HG03097 (cell line): ENCODE results near the gene JUN.
"Not testable (repeated sequence)": the region's sequence is repeated elsewhere in the genome, so short reads cannot be mapped to it uniquely, and the experiment has no call there.

Source experiments
- ATAC-seq: cut with Tn5 transposase; IDR thresholded peaks from one replicate; pipeline ENCODE4 v1.9.1; 2021; ENCODE audit not compliant: unreplicated experiment, low FRiP score

JUN gene

GRCh38 chr1:58809325-58810010 lies 25.6 kb upstream of the JUN start:
- ATAC-seq, result no peak

GRCh38 chr1:58808077-58808476 lies 24.2 kb upstream of the JUN start:
- no peak for ATAC-seq

- peak; percentile 64 for ATAC-seq
Measured at GRCh38 chr1:58805716-58806571, 22.1 kb upstream of the JUN start.

DNA sequence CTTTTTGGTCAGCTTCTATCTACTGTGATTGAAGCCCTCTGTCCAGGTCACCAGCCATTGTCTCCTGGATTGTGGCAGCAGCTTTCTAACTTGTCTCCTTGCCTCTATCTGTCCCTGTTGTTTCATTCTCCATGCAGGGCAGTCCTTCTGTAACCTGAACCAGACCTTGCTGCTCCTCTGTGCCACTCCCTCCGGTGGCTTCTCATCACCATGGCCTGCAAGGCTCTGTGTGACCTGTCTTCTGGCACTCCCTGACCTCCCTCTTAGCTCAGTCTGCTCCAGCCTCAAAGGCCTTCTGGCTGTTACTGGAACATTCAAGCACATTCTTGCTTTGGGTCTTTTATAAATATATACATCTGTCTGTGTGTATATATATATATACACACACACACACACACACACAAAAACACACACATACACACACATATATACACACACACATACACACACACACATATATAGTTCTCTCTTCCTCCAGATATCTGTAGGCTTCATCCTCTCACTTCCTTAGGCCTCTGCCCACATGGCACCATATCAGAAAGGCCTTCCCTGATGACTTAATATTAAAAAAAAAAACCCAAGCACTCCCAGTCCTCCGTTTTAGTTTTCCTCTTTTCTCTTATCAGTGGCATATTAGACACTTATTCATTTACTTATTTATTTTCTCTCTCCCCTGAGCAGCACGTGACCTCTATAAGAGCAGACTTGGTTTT lies 21.2 kb upstream of the JUN start:
- ATAC-seq, result peak; percentile 0

GRCh38 chr1:58803858-58804257 lies 20.0 kb upstream of the JUN start:
- no peak for ATAC-seq

GRCh38 chr1:58802640-58803399 lies 19.0 kb upstream of the JUN start:
- ATAC-seq, result no peak

GRCh38 chr1:58801286-58801685 lies 17.4 kb upstream of the JUN start:
- ATAC-seq, result not testable (repeated sequence)

DNA sequence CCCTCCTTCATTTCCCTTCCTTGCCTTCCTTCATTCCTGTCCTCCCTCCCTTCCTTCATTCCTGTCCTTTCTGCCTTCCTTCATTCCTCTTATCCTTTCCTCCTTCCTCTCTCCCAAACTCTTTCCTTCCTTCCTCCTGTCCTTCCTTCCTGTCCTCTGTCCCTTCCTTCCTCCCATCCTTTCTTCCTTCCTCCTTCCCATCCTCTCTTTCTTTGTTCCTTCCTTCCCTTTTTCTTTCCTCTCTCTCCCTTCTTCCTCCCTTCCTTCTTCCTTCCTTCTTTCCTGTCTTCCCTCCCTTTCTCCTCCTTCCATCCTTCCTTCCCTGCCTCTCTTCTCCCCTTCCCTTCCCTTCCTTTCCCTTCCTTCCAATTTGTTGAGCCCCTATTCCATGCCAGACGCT lies 15.8 kb upstream of the JUN start:
- no peak for ATAC-seq

DNA sequence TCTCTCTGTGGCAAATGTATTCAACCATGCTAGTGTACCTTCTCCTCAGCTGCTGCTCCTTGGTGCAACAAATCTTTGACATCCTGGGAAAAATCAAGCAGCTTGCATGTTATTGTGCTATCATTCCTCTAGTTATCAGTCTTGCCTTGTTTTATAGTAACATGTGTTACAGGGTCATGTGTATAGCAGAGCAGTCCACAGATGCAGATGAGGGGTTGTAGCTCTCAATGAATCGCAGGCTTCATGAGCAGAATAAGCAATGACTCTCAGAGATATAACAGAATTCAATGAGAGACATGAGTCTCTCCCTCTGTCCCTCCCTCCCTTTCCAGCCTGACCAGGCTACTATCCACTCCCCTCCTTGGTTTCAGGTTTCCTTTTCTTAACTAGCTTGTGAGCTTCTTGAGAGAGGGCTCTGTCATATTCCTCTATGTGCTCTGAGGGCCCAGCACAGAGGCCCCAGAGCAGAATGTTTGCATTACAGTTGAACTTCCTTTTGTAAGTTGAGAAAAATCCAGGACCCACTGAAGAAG lies 15.1 kb upstream of the JUN start:
- ATAC-seq, result no peak

DNA sequence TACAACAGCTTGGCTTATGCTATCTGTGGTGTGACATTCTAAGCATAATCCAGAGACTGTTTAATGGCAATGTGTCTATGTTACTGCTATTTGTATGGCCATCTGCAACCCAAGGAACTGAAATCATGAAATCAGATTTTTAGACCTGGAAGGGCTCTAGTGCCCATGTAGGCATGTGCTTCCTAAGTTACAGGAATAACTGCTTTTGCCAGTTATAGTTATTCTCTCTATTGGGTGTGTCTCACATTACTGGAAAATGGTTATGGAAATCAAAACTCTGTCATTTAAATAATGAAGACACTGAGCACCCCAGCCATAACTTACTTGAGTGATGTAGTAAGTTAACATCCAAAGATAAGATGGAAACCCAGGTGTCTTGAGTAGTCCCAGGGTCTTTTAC lies 12.6 kb upstream of the JUN start:
- ATAC-seq, result no peak

- ATAC-seq, result no peak
Measured at GRCh38 chr1:58794585-58794984, 10.7 kb upstream of the JUN start.

- ATAC-seq, result no peak
Measured at GRCh38 chr1:58792846-58793245, 9.0 kb upstream of the JUN start.

DNA sequence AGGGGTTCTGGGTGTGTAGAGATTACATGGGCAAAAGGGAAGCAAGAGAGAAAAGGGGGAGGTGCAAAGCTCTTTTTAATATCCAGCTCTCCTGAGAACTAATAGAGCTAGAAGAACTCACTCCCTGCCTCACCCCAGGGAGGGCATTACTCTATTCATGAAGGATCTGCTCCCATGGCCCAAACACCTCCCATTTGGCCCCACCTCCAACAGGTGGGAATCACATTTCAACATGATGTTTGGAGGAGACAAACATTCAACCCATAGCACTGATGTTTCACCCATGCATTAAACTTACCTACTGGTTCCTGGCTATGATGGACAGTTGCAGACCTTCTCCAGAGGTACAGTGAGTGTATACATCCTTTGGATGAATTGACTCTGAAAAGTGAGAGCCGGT lies 7.3 kb upstream of the JUN start:
- ATAC-seq, result no peak

DNA sequence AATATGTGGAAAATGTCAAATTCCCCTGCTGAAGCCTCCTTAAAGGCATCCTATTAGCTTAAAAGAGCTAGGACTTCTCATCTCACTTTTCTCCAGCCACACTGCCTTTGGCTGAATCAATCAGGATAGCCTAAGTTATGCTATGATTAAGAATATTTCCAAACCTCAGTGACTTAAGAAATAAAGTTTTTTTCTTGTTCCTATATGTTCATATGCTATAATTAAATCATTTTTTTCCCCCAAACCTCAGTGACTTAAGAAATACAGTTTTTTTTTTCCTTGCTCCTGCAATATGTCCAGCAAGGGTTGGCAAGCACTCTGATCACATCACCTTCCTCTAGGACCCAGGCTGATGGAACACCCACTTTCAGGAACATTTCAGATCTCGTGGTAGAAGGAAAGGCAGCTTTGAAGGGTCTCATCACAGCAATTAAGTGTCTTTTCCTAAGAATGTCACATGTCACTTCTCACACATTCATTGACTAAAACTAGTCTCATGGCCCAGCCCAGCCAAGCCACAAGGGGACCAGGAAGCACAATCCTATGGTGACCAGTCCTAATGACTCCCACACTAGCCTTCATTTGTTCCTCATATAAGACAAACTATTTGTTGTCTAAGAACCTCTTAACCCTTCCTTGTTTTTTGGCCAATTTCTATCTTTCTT lies 6.3 kb upstream of the JUN start:
- ATAC-seq, result no peak

GRCh38 chr1:58789322-58789856 lies 5.5 kb upstream of the JUN start:
- no peak for ATAC-seq

GRCh38 chr1:58788259-58788658 lies 4.4 kb upstream of the JUN start:
- no peak for ATAC-seq

DNA sequence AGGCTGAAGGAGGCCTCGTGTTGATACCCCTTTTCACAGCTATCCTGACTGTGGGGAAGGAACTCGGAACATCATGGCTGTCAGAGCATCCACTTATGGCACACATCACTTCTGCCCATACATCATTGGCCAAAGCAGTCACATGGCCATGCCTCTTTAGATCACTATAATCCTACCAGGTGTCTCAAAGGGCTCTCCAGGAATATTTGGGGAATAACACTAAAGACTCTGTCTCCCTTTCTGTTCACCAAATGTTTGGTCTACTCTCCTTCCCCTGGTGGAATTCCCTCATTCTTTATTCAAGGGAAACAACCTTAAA lies 3.0 kb upstream of the JUN start:
- ATAC-seq, result no peak

DNA sequence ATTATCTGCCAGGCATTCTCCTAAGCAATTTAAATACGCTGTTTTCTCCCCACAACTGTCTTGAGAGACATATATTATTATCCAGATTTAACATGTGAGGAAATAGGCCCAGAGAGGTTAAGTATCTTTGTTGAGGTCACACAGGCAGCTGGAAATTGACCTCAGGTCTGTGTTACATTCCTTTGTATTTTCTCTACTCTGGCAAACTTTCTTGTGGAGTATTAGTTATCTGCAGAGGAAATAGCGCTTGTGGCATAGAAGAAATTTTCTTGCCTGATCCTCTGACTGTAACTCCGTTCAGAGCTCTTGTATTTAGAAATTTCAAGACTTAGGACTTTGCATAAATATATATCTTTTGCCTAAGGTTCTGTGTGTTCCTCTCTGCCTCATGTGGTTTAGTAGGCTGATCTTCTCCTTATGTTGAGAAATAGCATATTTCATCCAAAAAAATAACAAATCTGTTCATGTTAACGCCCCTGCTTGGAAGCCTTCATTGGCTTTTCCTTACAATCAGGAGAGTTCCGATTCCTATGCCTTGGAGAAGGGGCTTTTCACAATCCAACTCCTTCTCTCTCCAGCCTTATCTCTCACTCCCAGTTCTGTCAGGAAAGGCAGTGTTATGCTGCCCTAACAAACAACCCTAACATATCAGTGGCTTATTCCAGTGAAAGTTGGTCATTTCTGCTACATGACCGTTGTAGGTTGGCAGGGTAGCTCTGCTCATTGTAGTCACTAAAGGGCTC lies 2.5 kb upstream of the JUN start:
- no peak for ATAC-seq

DNA sequence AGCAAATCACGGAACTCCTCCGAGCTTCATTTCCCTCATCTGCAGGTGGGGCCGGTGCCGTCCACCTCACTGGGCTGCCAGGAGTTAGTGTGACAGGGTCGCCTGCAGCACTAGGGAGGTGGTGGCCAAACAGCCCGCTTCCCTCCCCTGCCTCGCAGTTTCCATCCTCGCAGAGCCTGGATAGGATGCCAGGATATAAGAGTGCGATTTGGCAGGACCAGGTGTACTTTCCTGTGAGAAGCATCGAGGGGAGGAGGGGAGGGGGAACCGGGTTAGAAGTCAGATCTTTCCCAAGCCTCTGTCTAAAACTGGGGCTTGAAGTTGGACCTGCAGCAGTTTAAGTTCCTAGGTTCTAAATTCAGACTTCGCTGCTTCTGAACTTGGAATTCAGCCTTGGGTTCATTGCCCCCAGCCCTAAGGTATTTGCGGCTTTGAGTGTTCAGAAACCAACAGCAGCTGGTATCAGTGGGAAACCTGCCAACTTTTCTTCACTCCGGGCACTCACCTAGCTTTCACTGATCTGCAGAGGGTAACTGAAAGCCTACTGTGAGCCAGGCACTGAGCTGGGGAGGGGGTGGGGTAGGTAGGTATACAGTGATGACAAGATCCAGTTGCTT lies 1.7 kb upstream of the JUN start:
- ATAC-seq, result no peak
